ENCODE results near the gene F13B.

DNA sequence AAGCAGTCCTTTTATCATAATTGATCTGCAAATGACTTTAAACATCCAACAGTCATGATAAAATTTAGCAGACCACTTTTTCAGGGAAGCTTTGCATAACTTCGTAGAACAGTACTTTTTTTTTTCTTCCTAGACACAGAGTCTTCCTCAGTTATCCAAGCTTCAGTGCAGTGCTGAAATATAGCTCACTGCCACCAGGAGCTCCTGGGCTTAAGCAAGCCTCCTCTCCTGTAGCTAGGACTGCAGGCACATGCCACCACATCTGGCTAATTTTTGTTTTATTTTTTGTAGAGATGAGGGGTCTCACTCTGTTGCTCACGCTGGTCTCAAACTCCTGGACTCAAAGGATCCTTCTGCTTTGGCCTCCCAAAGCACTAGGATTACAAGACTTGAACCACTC, 3.8 kb downstream of the F13B start:
- TF ChIP-seq POLR2AphosphoS5 (IDR thresholded peaks at IDR 0.05; ENCODE audit: low read depth, low read length) = no peak
- TF ChIP-seq POLR2A (IDR thresholded peaks at IDR 0.05; ENCODE audit: low read depth, low read length) = no peak

Data from GM12892 (cell line).